ENCODE results near the gene STXBP6. TPM values are rescaled to one million over a fixed set of nuclear protein-coding genes. Genes with fewer than 3 reads are reported as not detected.

The STXBP6 gene
- total RNA-seq, 1 donor from 2014 or later, result 29.4 TPM

GRCh38 chr14:24858684-24859083 lies 191.3 kb downstream of the STXBP6 start:
- Histone ChIP-seq H3K4me3 (no peak overlapping the region), H3K27me3 (ENCODE audit: low read depth) (no peaks in the 10 kb centered on the region), H3K4me1 (peaks cover 5% of the 10 kb centered on the region), H3K9me3 (no peaks in the 10 kb centered on the region), H3K36me3 (no peaks in the 10 kb centered on the region), H3K27ac (no peak overlapping the region)
- intact Hi-C loops (cut with DNase I), result no loop called here
- TF ChIP-seq, protein P1, sequence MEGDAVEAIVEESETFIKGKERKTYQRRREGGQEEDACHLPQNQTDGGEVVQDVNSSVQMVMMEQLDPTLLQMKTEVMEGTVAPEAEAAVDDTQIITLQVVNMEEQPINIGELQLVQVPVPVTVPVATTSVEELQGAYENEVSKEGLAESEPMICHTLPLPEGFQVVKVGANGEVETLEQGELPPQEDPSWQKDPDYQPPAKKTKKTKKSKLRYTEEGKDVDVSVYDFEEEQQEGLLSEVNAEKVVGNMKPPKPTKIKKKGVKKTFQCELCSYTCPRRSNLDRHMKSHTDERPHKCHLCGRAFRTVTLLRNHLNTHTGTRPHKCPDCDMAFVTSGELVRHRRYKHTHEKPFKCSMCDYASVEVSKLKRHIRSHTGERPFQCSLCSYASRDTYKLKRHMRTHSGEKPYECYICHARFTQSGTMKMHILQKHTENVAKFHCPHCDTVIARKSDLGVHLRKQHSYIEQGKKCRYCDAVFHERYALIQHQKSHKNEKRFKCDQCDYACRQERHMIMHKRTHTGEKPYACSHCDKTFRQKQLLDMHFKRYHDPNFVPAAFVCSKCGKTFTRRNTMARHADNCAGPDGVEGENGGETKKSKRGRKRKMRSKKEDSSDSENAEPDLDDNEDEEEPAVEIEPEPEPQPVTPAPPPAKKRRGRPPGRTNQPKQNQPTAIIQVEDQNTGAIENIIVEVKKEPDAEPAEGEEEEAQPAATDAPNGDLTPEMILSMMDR (IDR thresholded peaks at IDR 0.05), result no peak
- no peak for ATAC-seq
- no peak for DNase-seq

DNA sequence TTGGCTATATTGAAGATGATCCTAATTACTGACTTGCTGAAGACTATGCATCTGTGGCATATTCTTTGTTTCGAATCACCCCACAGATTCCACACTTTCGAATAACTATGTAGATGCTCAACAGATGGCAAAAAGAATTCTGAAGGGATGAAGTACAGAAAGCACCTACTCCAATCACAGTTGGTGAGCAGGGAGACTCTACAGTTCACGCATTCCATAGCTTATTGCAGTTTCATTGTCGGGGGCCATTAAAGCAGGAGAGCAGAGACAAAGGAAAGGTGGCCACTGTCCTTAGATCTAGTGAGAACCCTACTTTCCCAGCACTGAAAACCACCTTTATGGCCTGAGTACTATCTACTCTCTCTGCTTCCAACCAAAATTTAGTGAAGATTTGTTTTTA lies 191.9 kb downstream of the STXBP6 start:
- Histone ChIP-seq H3K4me3 (no peak overlapping the region), H3K4me1 (peaks cover 5% of the 10 kb centered on the region), H3K27ac (no peak overlapping the region), H3K27me3 (ENCODE audit: low read depth) (no peaks in the 10 kb centered on the region), H3K36me3 (no peaks in the 10 kb centered on the region), H3K9me3 (no peaks in the 10 kb centered on the region)
- intact Hi-C loops (cut with DNase I), result no loop called here
- DNase-seq (no peak), ATAC-seq (no peak)
- TF ChIP-seq, protein P1 (IDR thresholded peaks at IDR 0.05), result no peak

DNA sequence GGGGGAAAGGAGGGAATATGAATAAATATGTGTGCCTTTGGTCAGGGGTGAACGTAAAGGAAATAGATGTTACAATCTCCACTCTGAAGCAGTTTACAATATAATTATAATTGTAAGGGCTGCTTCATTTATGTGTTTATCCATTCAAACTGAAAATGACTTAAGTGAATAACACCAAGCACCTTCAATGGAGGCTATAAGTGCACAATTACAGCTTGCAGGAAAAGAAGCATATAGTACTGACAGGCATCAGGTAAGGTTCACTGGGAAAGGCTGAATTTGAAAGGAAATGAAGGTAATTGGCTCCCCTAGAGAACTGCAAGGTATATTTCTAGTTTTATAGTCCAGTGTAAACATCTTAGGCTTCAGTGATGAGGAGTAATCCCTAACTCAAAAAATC lies 192.7 kb downstream of the STXBP6 start:
- no peaks in the 10 kb centered on the region for H3K36me3 ChIP-seq
- no peak overlapping the region for H3K27ac ChIP-seq
- no peak for ATAC-seq
- H3K4me3 ChIP-seq, result no peak overlapping the region
- DNase-seq, result no peak
- no peaks in the 10 kb centered on the region for H3K27me3 ChIP-seq (ENCODE audit: low read depth)
- peaks cover 5% of the 10 kb centered on the region for H3K4me1 ChIP-seq
- intact Hi-C loops (cut with DNase I), result no loop called here
- no peaks in the 10 kb centered on the region for H3K9me3 ChIP-seq
- TF ChIP-seq, protein P1 (IDR thresholded peaks at IDR 0.05), result no peak

- no peak overlapping the region for H3K4me3 ChIP-seq
- TF ChIP-seq, protein P1 (IDR thresholded peaks at IDR 0.05), result no peak
- no peaks in the 10 kb centered on the region for H3K36me3 ChIP-seq
- no peaks in the 10 kb centered on the region for H3K27me3 ChIP-seq (ENCODE audit: low read depth)
- no peak overlapping the region for H3K27ac ChIP-seq
- ATAC-seq (no peak), DNase-seq (no peak)
- no peaks in the 10 kb centered on the region for H3K9me3 ChIP-seq
- intact Hi-C loops (cut with DNase I), result no loop called here
- H3K4me1 ChIP-seq, result peaks cover 9% of the 10 kb centered on the region
These were observed 196.5 kb downstream of the STXBP6 start for GRCh38 chr14:24853446-24853845.

- no peak for ATAC-seq
- TF ChIP-seq, protein P1 (IDR thresholded peaks at IDR 0.05), result no peak
- Histone ChIP-seq H3K27ac (no peak overlapping the region), H3K27me3 (ENCODE audit: low read depth) (no peaks in the 10 kb centered on the region), H3K4me1 (peaks cover 6% of the 10 kb centered on the region), H3K4me3 (no peak overlapping the region), H3K9me3 (no peaks in the 10 kb centered on the region), H3K36me3 (no peaks in the 10 kb centered on the region)
- no peak for DNase-seq
- intact Hi-C loops (cut with DNase I), result no loop called here
These were observed 197.5 kb downstream of the STXBP6 start for GRCh38 chr14:24852312-24853060.

Measured in lower lobe of right lung (tissue), 2 donors.